HEK293 (cell line): ENCODE measurements around the gene TMEM150B.

ENCODE experiments used
- CTCF ChIA-PET: fragments of 350-600 bp; formaldehyde crosslinking; extraction: SDS; loops from one replicate; lab custom pipeline; 2021; ENCODE audit warnings: antibody characterized with exemption; lab: Yijun Ruan, JAX
- POLR2A ChIA-PET: fragments of 300-600 bp; formaldehyde crosslinking; extraction: SDS; loops from one replicate; lab custom pipeline; 2020; ENCODE audit warnings: antibody characterized with exemption, inconsistent platforms; lab: Yijun Ruan, JAX
- H3K27ac ChIP-seq: fragments of 200-500 bp; sonication (Bioruptor generic); 2 replicates; pipeline ENCODE4 v1.5.1; 2014; ENCODE audit warnings: low read depth, low read length, control low read depth, inconsistent platforms; ENCODE audit errors: extremely low read depth
- H3K36me3 ChIP-seq, 2 experiments: fragments of 200-500 bp in 1 of 2; sonication (Bioruptor generic) in 1 of 2; 1 replicate in 1 of 2; 2 replicates in 1 of 2; pipeline ENCODE4 v1.5.1; 2014 to 2017; ENCODE audit warnings: inconsistent platforms in 2 of 2, low read length in 2 of 2; ENCODE audit not compliant: control insufficient read depth in 2 of 2, insufficient read depth in 1 of 2
- H3K4me1 ChIP-seq: fragments of 200-500 bp; sonication (Bioruptor generic); 2 replicates; pipeline ENCODE4 v1.5.1; 2014; ENCODE audit warnings: mild to moderate bottlenecking, low read length, inconsistent platforms; ENCODE audit not compliant: control insufficient read depth, insufficient read depth
- H3K4me3 ChIP-seq: 2 replicates; pipeline ENCODE4 v1.5.1; 2011; ENCODE audit warnings: low read depth, mild to moderate bottlenecking, control low read depth, low read length, moderate library complexity
- H3K9me3 ChIP-seq: fragments of 200-500 bp; sonication (Bioruptor generic); 2 replicates; pipeline ENCODE4 v1.5.1; 2014; ENCODE audit warnings: low read depth, low read length, inconsistent platforms; ENCODE audit not compliant: control insufficient read depth, insufficient read depth
- FEZF1 ChIP-seq: fragments of 450-650 bp; formaldehyde crosslinking; IDR thresholded peaks from 2 replicates; pipeline ENCODE4 v1.5.1; 2016; ENCODE audit warnings: missing biosample characterization, missing genetic modification characterization
- OVOL3 ChIP-seq: fragments of 450-650 bp; formaldehyde crosslinking; IDR thresholded peaks from 2 replicates; pipeline ENCODE4 v1.5.1; 2016; ENCODE audit warnings: missing biosample characterization, missing genetic modification characterization
- REPIN1 ChIP-seq: fragments of 450-650 bp; formaldehyde crosslinking; IDR thresholded peaks from 2 replicates; pipeline ENCODE4 v1.5.1; 2017; ENCODE audit warnings: missing biosample characterization, missing genetic modification characterization, low read depth
- SP7 ChIP-seq: fragments of 450-650 bp; formaldehyde crosslinking; IDR thresholded peaks from 2 replicates; pipeline ENCODE4 v1.5.1; 2016; ENCODE audit warnings: missing biosample characterization, missing genetic modification characterization
- WT1 ChIP-seq: fragments of 450-650 bp; formaldehyde crosslinking; IDR thresholded peaks from 2 replicates; pipeline ENCODE4 v1.5.1; 2016; ENCODE audit warnings: missing biosample characterization, missing genetic modification characterization
- YY1 ChIP-seq: fragments of 450-650 bp; formaldehyde crosslinking; IDR thresholded peaks from 2 replicates; pipeline ENCODE4 v1.5.1; 2018; ENCODE audit warnings: missing biosample characterization, missing genetic modification characterization
- ZBTB8A ChIP-seq: fragments of 450-650 bp; formaldehyde crosslinking; IDR thresholded peaks from 2 replicates; pipeline ENCODE4 v1.5.1; 2016; ENCODE audit warnings: missing biosample characterization, missing genetic modification characterization
- ZIC2 ChIP-seq: fragments of 450-650 bp; formaldehyde crosslinking; IDR thresholded peaks from 2 replicates; pipeline ENCODE4 v1.5.1; 2016; ENCODE audit warnings: missing biosample characterization, missing genetic modification characterization
- ZNF133 ChIP-seq: fragments of 450-650 bp; formaldehyde crosslinking; IDR thresholded peaks from 2 replicates; pipeline ENCODE4 v1.5.1; 2016; ENCODE audit warnings: missing biosample characterization, missing genetic modification characterization
- ZNF211 ChIP-seq: fragments of 450-650 bp; formaldehyde crosslinking; IDR thresholded peaks from 2 replicates; pipeline ENCODE4 v1.5.1; 2016; ENCODE audit warnings: low read depth, missing biosample characterization, missing genetic modification characterization
- ZNF335 ChIP-seq: fragments of 450-650 bp; formaldehyde crosslinking; conservative IDR thresholded peaks from 2 replicates; pipeline ENCODE4 v1.5.1; 2016; ENCODE audit warnings: missing biosample characterization, missing genetic modification characterization
- ZNF473 ChIP-seq: fragments of 450-650 bp; formaldehyde crosslinking; IDR thresholded peaks from 2 replicates; pipeline ENCODE4 v1.5.1; 2017; ENCODE audit warnings: missing biosample characterization, missing genetic modification characterization
- ZNF544 ChIP-seq: fragments of 450-650 bp; formaldehyde crosslinking; IDR thresholded peaks from 2 replicates; pipeline ENCODE4 v1.5.0; 2017; ENCODE audit warnings: missing biosample characterization, missing genetic modification characterization
- ZNF777 ChIP-seq: fragments of 450-650 bp; formaldehyde crosslinking; IDR thresholded peaks from 2 replicates; pipeline ENCODE4 v1.5.1; 2017; ENCODE audit warnings: missing biosample characterization, missing genetic modification characterization, borderline replicate concordance
- TF ChIP-seq, protein P1 (sequence below): fragments of 450-650 bp; formaldehyde crosslinking; conservative IDR thresholded peaks from 2 replicates; pipeline ENCODE4 v1.5.1; 2016; ENCODE audit warnings: low read depth, missing biosample characterization, missing genetic modification characterization
- TF ChIP-seq, protein P2 (sequence below): fragments of 450-650 bp; formaldehyde crosslinking; optimal IDR thresholded peaks from 2 replicates; pipeline ENCODE3; 2016; ENCODE audit warnings: missing biosample characterization, mild to moderate bottlenecking, missing genetic modification characterization
- TF ChIP-seq, protein P3 (sequence below): fragments of 450-650 bp; formaldehyde crosslinking; IDR thresholded peaks from 2 replicates; pipeline ENCODE4 v1.5.1; 2016; ENCODE audit warnings: missing biosample characterization, missing genetic modification characterization
- TF ChIP-seq, protein P4 (sequence below): fragments of 450-650 bp; formaldehyde crosslinking; IDR thresholded peaks from 2 replicates; pipeline ENCODE4 v1.5.1; 2017; ENCODE audit warnings: missing biosample characterization, missing genetic modification characterization
- TF ChIP-seq, protein P5 (sequence below): fragments of 450-650 bp; formaldehyde crosslinking; IDR thresholded peaks from 2 replicates; pipeline ENCODE4 v1.5.1; 2016; ENCODE audit warnings: missing biosample characterization, missing genetic modification characterization
- TF ChIP-seq, protein P6 (sequence below): fragments of 450-650 bp; formaldehyde crosslinking; IDR thresholded peaks from 2 replicates; pipeline ENCODE4 v1.5.1; 2016; ENCODE audit warnings: missing biosample characterization, missing genetic modification characterization
- TF ChIP-seq, protein P7 (sequence below): fragments of 450-650 bp; formaldehyde crosslinking; IDR thresholded peaks from 2 replicates; pipeline ENCODE4 v1.5.1; 2016; ENCODE audit warnings: missing biosample characterization, missing genetic modification characterization

Gene TMEM150B

DNA sequence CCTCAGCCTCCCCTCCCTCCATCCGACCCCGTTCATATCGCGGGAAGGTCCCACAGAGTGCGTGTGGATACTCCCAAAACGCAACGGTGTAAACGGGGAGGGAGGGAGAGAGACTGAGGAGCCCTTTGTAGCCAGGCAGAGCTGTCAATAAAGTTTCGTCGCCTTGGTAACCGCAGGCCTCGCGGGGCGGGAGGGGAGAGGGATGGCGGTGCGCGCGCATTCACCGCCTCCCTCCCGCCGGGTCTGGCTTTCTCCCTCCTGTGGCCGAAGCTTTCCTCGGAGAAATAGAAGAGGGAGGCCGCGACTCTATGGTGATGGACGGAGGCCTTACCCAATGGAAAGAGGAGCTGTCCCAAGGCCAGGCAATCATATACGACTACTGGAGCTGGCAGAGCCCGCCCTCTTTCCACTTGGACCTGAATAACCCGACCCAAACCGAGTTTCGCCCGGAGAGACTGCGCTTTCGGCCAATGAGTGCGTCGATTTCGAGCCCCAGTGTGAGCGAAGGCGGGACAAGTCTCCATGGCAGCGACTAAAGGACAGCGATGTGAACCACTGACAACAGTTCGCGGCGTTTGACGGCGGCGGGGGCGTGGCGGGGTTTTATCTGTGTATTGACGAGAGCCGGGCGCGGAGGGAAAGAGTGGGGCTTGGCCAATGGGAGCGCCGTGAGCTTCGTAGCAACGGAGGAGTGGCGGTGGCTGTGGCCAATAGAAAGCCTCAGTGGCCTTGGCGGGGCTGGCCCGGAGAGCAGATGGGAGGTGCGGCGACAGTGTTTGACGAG, 14.2 kb upstream of the TMEM150B start, which contains the start of gene KMT5C (continued):
- TF ChIP-seq, protein P1, sequence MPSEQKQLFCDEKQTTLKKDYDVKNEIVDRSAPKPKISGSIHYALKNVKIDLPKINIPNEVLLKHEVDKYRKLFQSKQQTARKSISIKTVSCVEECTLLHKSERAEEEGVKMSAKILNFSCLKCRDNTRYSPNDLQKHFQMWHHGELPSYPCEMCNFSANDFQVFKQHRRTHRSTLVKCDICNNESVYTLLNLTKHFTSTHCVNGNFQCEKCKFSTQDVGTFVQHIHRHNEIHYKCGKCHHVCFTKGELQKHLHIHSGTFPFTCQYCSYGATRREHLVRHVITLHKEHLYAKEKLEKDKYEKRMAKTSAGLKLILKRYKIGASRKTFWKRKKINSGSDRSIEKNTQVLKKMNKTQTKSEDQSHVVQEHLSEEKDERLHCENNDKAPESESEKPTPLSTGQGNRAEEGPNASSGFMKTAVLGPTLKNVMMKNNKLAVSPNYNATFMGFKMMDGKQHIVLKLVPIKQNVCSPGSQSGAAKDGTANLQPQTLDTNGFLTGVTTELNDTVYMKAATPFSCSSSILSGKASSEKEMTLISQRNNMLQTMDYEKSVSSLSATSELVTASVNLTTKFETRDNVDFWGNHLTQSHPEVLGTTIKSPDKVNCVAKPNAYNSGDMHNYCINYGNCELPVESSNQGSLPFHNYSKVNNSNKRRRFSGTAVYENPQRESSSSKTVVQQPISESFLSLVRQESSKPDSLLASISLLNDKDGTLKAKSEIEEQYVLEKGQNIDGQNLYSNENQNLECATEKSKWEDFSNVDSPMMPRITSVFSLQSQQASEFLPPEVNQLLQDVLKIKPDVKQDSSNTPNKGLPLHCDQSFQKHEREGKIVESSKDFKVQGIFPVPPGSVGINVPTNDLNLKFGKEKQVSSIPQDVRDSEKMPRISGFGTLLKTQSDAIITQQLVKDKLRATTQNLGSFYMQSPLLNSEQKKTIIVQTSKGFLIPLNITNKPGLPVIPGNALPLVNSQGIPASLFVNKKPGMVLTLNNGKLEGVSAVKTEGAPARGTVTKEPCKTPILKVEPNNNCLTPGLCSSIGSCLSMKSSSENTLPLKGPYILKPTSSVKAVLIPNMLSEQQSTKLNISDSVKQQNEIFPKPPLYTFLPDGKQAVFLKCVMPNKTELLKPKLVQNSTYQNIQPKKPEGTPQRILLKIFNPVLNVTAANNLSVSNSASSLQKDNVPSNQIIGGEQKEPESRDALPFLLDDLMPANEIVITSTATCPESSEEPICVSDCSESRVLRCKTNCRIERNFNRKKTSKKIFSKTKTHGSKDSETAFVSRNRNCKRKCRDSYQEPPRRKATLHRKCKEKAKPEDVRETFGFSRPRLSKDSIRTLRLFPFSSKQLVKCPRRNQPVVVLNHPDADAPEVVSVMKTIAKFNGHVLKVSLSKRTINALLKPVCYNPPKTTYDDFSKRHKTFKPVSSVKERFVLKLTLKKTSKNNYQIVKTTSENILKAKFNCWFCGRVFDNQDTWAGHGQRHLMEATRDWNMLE, result no peak
- TF ChIP-seq ZIC2 (tag by site-specific recombination), result no peak
- TF ChIP-seq, protein P2, sequence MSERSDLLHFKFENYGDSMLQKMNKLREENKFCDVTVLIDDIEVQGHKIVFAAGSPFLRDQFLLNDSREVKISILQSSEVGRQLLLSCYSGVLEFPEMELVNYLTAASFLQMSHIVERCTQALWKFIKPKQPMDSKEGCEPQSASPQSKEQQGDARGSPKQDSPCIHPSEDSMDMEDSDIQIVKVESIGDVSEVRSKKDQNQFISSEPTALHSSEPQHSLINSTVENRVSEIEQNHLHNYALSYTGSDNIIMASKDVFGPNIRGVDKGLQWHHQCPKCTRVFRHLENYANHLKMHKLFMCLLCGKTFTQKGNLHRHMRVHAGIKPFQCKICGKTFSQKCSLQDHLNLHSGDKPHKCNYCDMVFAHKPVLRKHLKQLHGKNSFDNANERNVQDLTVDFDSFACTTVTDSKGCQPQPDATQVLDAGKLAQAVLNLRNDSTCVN (tag by site-specific recombination), result peak; percentile 69
- TF ChIP-seq, protein P3, sequence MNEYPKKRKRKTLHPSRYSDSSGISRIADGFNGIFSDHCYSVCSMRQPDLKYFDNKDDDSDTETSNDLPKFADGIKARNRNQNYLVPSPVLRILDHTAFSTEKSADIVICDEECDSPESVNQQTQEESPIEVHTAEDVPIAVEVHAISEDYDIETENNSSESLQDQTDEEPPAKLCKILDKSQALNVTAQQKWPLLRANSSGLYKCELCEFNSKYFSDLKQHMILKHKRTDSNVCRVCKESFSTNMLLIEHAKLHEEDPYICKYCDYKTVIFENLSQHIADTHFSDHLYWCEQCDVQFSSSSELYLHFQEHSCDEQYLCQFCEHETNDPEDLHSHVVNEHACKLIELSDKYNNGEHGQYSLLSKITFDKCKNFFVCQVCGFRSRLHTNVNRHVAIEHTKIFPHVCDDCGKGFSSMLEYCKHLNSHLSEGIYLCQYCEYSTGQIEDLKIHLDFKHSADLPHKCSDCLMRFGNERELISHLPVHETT, result no peak
- TF ChIP-seq ZNF544 (tag by site-specific recombination), result no peak
- TF ChIP-seq, protein P4, sequence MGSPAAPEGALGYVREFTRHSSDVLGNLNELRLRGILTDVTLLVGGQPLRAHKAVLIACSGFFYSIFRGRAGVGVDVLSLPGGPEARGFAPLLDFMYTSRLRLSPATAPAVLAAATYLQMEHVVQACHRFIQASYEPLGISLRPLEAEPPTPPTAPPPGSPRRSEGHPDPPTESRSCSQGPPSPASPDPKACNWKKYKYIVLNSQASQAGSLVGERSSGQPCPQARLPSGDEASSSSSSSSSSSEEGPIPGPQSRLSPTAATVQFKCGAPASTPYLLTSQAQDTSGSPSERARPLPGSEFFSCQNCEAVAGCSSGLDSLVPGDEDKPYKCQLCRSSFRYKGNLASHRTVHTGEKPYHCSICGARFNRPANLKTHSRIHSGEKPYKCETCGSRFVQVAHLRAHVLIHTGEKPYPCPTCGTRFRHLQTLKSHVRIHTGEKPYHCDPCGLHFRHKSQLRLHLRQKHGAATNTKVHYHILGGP (tag by site-specific recombination), result no peak
- no peak for TF ChIP-seq ZNF211 (tag by site-specific recombination)
- no peak for TF ChIP-seq ZNF133 (tag by site-specific recombination)
- TF ChIP-seq SP7 (tag by site-specific recombination), result peak; percentile 52
- TF ChIP-seq, protein P5, sequence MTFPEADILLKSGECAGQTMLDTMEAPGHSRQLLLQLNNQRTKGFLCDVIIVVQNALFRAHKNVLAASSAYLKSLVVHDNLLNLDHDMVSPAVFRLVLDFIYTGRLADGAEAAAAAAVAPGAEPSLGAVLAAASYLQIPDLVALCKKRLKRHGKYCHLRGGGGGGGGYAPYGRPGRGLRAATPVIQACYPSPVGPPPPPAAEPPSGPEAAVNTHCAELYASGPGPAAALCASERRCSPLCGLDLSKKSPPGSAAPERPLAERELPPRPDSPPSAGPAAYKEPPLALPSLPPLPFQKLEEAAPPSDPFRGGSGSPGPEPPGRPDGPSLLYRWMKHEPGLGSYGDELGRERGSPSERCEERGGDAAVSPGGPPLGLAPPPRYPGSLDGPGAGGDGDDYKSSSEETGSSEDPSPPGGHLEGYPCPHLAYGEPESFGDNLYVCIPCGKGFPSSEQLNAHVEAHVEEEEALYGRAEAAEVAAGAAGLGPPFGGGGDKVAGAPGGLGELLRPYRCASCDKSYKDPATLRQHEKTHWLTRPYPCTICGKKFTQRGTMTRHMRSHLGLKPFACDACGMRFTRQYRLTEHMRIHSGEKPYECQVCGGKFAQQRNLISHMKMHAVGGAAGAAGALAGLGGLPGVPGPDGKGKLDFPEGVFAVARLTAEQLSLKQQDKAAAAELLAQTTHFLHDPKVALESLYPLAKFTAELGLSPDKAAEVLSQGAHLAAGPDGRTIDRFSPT (tag by site-specific recombination), result no peak
- no peak for TF ChIP-seq ZBTB8A

DNA sequence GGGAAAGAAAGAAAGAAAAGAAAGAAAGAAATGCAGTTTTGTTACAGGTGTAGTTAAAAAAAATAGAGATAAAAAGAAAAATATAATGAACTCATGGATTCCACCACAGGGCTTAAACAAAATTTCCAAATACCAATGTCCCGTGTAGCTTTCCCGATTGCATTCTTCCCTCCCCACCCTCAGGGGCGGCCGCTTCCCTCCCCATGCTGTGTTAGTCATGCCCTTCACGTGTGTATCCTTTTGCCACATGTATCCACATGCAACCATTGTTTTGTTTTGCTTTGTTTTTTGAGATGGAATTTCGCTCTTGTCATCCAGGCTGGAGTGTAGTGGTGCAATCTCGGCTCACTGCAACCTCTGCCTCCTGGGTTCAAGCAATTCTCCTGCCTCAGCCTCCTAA, 11.0 kb upstream of the TMEM150B start:
- Histone ChIP-seq H3K9me3 (no peaks in the 10 kb centered on the region), H3K4me1 (peaks cover 12% of the 10 kb centered on the region), H3K27ac (no peak overlapping the region), H3K4me3 (no peak overlapping the region), H3K36me3 (no peaks in the 10 kb centered on the region; a peak in 1 of 3 replicates)
- CTCF ChIA-PET, result interaction anchor here (1.9 kb wide), 1 partner anchor 34 kb away, joined by 11 read pairs; no protein-coding TSS in a partner anchor
- no peak for TF ChIP-seq WT1 (tag by site-specific recombination)
- TF ChIP-seq YY1 (tag by site-specific recombination), result no peak
- TF ChIP-seq, protein P6, sequence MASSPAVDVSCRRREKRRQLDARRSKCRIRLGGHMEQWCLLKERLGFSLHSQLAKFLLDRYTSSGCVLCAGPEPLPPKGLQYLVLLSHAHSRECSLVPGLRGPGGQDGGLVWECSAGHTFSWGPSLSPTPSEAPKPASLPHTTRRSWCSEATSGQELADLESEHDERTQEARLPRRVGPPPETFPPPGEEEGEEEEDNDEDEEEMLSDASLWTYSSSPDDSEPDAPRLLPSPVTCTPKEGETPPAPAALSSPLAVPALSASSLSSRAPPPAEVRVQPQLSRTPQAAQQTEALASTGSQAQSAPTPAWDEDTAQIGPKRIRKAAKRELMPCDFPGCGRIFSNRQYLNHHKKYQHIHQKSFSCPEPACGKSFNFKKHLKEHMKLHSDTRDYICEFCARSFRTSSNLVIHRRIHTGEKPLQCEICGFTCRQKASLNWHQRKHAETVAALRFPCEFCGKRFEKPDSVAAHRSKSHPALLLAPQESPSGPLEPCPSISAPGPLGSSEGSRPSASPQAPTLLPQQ (tag by site-specific recombination), result no peak
- no peak for TF ChIP-seq FEZF1 (tag by site-specific recombination)
- TF ChIP-seq ZNF473 (tag by site-specific recombination), result no peak
- no peak for TF ChIP-seq ZNF335
- TF ChIP-seq REPIN1, result no peak
- TF ChIP-seq, protein P7, sequence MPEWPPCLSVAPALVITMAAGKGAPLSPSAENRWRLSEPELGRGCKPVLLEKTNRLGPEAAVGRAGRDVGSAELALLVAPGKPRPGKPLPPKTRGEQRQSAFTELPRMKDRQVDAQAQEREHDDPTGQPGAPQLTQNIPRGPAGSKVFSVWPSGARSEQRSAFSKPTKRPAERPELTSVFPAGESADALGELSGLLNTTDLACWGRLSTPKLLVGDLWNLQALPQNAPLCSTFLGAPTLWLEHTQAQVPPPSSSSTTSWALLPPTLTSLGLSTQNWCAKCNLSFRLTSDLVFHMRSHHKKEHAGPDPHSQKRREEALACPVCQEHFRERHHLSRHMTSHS (tag by site-specific recombination), result no peak
- no peak for TF ChIP-seq OVOL3 (tag by site-specific recombination)
- TF ChIP-seq ZNF777 (tag by site-specific recombination), result no peak
- POLR2A ChIA-PET, result no interaction called here
